CD4-positive, alpha-beta T cell treated with Interleukin-12 subunit alpha and Interleukin-12 subunit beta, for 1 hour (primary cell): ENCODE data around the gene OR5B17.
"Not testable (repeated sequence)": the region's sequence is repeated elsewhere in the genome, so short reads cannot be mapped to it uniquely, and the experiment has no call there.

ENCODE experiments used
- DNase-seq: peaks from one replicate; pipeline ENCODE4 v3.0.0-alpha.2; 2020

OR5B17 gene

GRCh38 chr11:58358969-58359368 lies at the start of gene OR5B17:
TSS of gene OR5B17 (minus strand) at chr11:58359069. CDS start at chr11:58359069, 0 bp downstream.
- no peak for DNase-seq

GRCh38 chr11:58406774-58407173 lies 47.9 kb upstream of the OR5B17 start, which contains the start of gene OR5B3:
TSS of gene OR5B3 (minus strand) at chr11:58406874. CDS start at chr11:58403409, 3,465 bp downstream.
- DNase-seq = no peak

- not testable (repeated sequence) for DNase-seq
These were observed 40.8 kb upstream of the OR5B17 start for GRCh38 chr11:58399622-58400021.

GRCh38 chr11:58395581-58395980 lies 36.7 kb upstream of the OR5B17 start:
- DNase-seq = no peak

- no peak for DNase-seq
These were observed 35.3 kb upstream of the OR5B17 start for GRCh38 chr11:58394195-58394594.

GRCh38 chr11:58392746-58393145 lies 33.9 kb upstream of the OR5B17 start:
- DNase-seq = no peak

GRCh38 chr11:58391879-58392278 lies 33.0 kb upstream of the OR5B17 start:
- no peak for DNase-seq

GRCh38 chr11:58390551-58391063 lies 31.7 kb upstream of the OR5B17 start:
- no peak for DNase-seq

- no peak for DNase-seq
These were observed 4.1 kb downstream of the OR5B17 start for GRCh38 chr11:58354727-58355126.

- DNase-seq = no peak
These were observed 13.7 kb downstream of the OR5B17 start for GRCh38 chr11:58345204-58345603.

- no peak for DNase-seq
These were observed 24.2 kb downstream of the OR5B17 start for GRCh38 chr11:58334708-58335107.

- no peak for DNase-seq
These were observed 28.0 kb downstream of the OR5B17 start for GRCh38 chr11:58330861-58331260.

- no peak for DNase-seq
These were observed 40.3 kb downstream of the OR5B17 start for GRCh38 chr11:58318532-58318931.

GRCh38 chr11:58316142-58316541 lies 42.7 kb downstream of the OR5B17 start:
- DNase-seq = no peak
